HEK293T (cell line): ENCODE data around the gene UBE3D.

Source experiments
- CTCF ChIA-PET: fragments of 350-600 bp; formaldehyde crosslinking; extraction: SDS; loops from one replicate; lab custom pipeline; 2021; ENCODE audit warnings: antibody characterized with exemption, inconsistent platforms; lab: Yijun Ruan, JAX
- POLR2A ChIA-PET: fragments of 350-600 bp; formaldehyde crosslinking; extraction: SDS; loops from one replicate; lab custom pipeline; 2020; ENCODE audit warnings: antibody characterized with exemption, inconsistent platforms; lab: Yijun Ruan, JAX
- DNase-seq: peaks from one replicate; pipeline ENCODE4 v3.0.0; 2012; ENCODE audit warnings: mixed read lengths; ENCODE audit errors: extremely low spot score
- ARNT ChIP-seq: fragments of 450-650 bp; IDR thresholded peaks from 2 replicates; pipeline ENCODE4 v1.6.1; 2017; ENCODE audit warnings: mild to moderate bottlenecking
- BHLHE40 ChIP-seq: fragments of 450-650 bp; IDR thresholded peaks from 2 replicates; pipeline ENCODE4 v1.6.1; 2016; ENCODE audit warnings: mild to moderate bottlenecking, moderate library complexity, borderline replicate concordance
- CTBP1 ChIP-seq: fragments of 450-650 bp; IDR thresholded peaks from 2 replicates; pipeline ENCODE4 v1.6.1; 2016; ENCODE audit warnings: borderline replicate concordance
- ELF4 ChIP-seq: fragments of 450-650 bp; IDR thresholded peaks from 2 replicates; pipeline ENCODE4 v1.6.1; 2017; ENCODE audit warnings: antibody characterized with exemption
- FOXA1 ChIP-seq: fragments of 450-650 bp; IDR thresholded peaks from 2 replicates; pipeline ENCODE4 v1.6.1; 2016; ENCODE audit warnings: mild to moderate bottlenecking
- FOXK2 ChIP-seq: fragments of 450-650 bp; IDR thresholded peaks from 2 replicates; pipeline ENCODE4 v1.6.1; 2016; ENCODE audit warnings: mild to moderate bottlenecking
- FOXM1 ChIP-seq: fragments of 450-650 bp; IDR thresholded peaks from 2 replicates; pipeline ENCODE4 v1.6.1; 2017; ENCODE audit warnings: mild to moderate bottlenecking, borderline replicate concordance
- HDGF ChIP-seq: fragments of 450-650 bp; IDR thresholded peaks from 2 replicates; pipeline ENCODE4 v1.6.1; 2017; ENCODE audit warnings: antibody characterized with exemption, borderline replicate concordance
- L3MBTL2 ChIP-seq: fragments of 450-650 bp; conservative IDR thresholded peaks from 2 replicates; pipeline ENCODE4 v1.6.1; 2016; ENCODE audit warnings: mild to moderate bottlenecking
- LEF1 ChIP-seq: fragments of 450-650 bp; IDR thresholded peaks from 2 replicates; pipeline ENCODE4 v1.6.1; 2017; ENCODE audit warnings: mild to moderate bottlenecking, borderline replicate concordance
- NFRKB ChIP-seq: fragments of 450-650 bp; IDR thresholded peaks from 2 replicates; pipeline ENCODE4 v1.6.1; 2016; ENCODE audit warnings: mild to moderate bottlenecking, moderate library complexity
- SP1 ChIP-seq: fragments of 450-650 bp; IDR thresholded peaks from 2 replicates; pipeline ENCODE4 v1.6.1; 2017
- SUZ12 ChIP-seq: fragments of 450-650 bp; IDR thresholded peaks from 2 replicates; pipeline ENCODE4 v1.6.1; 2016; ENCODE audit warnings: mild to moderate bottlenecking
- TARDBP ChIP-seq: fragments of 450-650 bp; IDR thresholded peaks from 2 replicates; pipeline ENCODE4 v1.6.1; 2016
- ZNF384 ChIP-seq: fragments of 450-650 bp; IDR thresholded peaks from 2 replicates; pipeline ENCODE4 v1.6.1; 2016
- TF ChIP-seq, protein P1 (sequence below): fragments of 450-650 bp; IDR thresholded peaks from 2 replicates; pipeline ENCODE4 v1.6.1; 2016

The UBE3D gene

DNA sequence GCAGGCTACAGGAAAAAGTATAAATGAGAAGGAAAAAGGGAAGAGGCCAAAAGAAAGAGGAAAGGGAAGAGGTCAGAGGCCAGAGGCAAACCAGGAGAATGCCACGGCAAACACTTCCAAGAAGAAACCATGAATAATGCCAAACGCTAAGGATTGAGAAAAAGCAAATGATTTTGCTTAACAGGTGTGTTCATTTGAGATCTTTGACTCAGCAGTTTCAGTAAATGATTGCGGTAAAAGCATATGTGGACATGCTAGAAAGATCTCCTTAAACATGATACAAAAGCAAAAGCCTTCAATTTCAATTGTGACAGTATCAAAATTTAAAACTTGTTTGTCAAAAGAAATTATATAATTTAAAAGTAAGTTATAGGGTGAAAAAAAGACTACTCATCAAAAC is 70.6 kb downstream of the UBE3D start:
- CTCF ChIA-PET: no interaction called here

DNA sequence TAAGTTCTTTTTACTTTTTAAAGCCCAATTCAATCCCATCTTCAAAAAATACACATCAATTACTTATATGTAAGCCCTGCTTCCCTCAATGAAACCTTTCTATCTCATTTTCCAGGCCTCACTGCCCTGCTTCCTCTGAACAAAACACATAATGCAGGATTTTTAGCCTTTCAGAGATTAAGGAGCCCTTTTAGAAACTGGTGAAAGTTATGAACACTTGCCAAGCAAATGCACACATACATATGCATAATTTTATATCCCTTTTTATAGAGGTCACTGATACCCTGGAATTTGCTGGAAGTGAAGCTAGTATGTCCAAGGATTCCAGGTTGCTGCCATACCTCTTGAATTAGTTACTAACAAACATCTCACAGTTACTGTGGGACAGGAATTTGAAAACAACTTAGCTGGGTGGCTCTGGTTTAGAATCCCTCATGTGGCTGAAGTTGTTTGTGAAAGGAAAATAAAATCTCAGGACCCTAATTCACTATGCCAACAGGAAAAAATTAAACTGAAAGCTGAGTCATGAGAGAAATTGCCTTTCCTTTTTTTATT is 75.8 kb downstream of the UBE3D start:
- DNase-seq: no peak
- CTCF ChIA-PET: interaction anchor here (0.6 kb wide), 1 partner anchor 80 kb away, joined by 3 read pairs; no protein-coding TSS in a partner anchor
- TF ChIP-seq BHLHE40 (no peak), CTBP1 (no peak), L3MBTL2 (no peak), NFRKB (no peak), FOXA1 (no peak), HDGF (no peak), ARNT (no peak), ZNF384 (no peak), FOXK2 (no peak), SP1 (no peak), FOXM1 (no peak), SUZ12 (no peak)
- TF ChIP-seq, protein P1, sequence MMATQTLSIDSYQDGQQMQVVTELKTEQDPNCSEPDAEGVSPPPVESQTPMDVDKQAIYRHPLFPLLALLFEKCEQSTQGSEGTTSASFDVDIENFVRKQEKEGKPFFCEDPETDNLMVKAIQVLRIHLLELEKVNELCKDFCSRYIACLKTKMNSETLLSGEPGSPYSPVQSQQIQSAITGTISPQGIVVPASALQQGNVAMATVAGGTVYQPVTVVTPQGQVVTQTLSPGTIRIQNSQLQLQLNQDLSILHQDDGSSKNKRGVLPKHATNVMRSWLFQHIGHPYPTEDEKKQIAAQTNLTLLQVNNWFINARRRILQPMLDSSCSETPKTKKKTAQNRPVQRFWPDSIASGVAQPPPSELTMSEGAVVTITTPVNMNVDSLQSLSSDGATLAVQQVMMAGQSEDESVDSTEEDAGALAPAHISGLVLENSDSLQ: no peak
- POLR2A ChIA-PET: no interaction called here

More for the DNA sequence above, 70.6 kb downstream of the UBE3D start:
- POLR2A ChIA-PET: no interaction called here
- TF ChIP-seq FOXA1 (no peak), BHLHE40 (no peak), SUZ12 (no peak), HDGF (no peak), ELF4 (no peak), LEF1 (no peak), FOXK2 (no peak), TARDBP (no peak), ARNT (no peak)
- no peak for DNase-seq

DNA sequence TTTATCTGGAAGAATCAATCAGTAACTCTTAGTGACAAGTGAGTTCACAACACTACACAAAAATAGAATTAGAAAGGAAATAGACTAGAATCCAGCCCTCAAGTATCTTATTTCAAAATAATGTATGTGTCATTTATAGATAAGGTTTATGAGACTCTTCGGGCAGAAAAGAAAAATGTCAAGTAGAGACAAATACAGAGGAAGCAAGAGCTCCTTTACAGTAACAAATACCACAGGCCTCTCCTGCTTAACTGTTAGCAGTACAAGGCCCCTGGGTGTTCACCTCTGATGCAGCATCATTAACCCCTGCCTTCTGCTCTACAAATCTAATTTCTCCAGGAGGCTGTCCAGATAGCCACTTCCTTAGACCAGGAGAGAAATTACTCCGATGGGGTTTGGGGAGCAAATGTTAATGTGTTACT is 76.7 kb downstream of the UBE3D start:
- no peak for DNase-seq
- ChIA-PET CTCF (no interaction called here), POLR2A (no interaction called here)
- TF ChIP-seq LEF1 (no peak), ZNF384 (no peak), ARNT (no peak), ELF4 (no peak), SP1 (no peak), SUZ12 (no peak), FOXA1 (no peak), L3MBTL2 (no peak), BHLHE40 (no peak), TARDBP (no peak), FOXM1 (no peak), HDGF (no peak), CTBP1 (no peak), FOXK2 (no peak), NFRKB (no peak)
- TF ChIP-seq, protein P1: no peak

DNA sequence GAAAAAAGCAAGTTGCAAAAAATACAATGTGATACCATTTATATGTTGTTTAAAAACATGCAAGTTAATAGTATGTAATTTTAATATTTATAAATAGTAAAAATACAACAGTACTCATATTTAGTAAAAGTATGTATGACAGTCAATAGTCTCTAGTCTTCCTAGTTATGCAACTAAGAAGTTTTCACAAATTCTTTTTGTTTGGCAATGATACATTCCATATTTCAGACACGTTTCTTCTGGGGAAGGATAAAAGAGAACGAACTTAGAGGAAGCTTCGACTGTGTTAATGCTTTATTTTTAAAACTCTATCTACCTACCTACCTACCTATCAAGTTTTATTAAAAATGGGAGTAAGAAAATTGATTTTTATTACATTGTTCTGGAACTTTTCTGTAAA is 77.7 kb downstream of the UBE3D start:
- no peak for DNase-seq
- POLR2A ChIA-PET: no interaction called here
- TF ChIP-seq FOXK2 (no peak), FOXA1 (no peak), TARDBP (no peak)
- CTCF ChIA-PET: no interaction called here

DNA sequence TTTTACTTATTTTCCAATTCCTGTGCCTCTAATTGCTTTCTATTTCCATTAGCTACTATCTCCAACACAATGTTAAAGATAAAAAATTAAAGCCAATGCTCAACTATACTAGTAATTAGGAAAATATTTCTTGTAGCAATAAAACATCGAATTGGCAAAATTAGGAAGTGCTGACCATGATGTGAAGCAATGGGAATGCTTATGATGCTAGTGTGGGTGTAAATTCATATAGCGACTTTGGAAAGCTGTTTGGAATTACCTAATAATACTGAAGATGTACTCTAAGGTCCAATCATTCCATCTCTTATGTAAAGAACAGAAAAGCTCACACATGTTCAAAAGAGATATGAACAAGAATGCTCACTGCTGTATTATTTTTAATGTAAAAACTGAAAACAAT is 78.2 kb downstream of the UBE3D start:
- DNase-seq: no peak
- ChIA-PET POLR2A (no interaction called here), CTCF (no interaction called here)
- no peak for TF ChIP-seq TARDBP
- no peak for TF ChIP-seq CTBP1
- no peak for TF ChIP-seq FOXK2
- TF ChIP-seq ARNT: no peak
- TF ChIP-seq, protein P1: no peak
- TF ChIP-seq HDGF: no peak
- TF ChIP-seq ELF4: no peak
- TF ChIP-seq BHLHE40: no peak

DNA sequence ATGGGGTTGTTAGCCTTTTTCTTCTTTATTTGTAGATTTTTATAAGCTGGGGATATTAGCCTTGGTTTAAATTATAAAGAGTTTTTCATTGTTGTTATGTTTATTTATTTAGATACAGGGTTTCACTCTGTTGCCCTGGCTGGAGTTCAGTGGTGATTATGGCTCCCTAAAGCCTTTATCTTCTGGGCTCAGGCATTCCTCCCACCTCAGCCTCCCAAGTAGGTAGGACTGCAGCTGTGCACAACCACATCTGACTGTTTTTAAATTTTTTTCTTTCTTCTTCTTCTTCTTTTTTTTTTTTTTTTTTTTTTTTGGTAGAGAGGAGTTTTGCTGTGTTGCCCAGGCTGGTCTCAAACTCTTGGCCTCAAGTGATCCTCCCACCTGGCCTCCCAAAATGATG is 80.9 kb downstream of the UBE3D start:
- no peak for TF ChIP-seq L3MBTL2
- TF ChIP-seq ZNF384: no peak
- no peak for TF ChIP-seq SUZ12
- TF ChIP-seq FOXA1: no peak
- no peak for TF ChIP-seq FOXM1
- no peak for TF ChIP-seq BHLHE40
- no peak for TF ChIP-seq SP1
- no peak for TF ChIP-seq TARDBP
- TF ChIP-seq, protein P1: no peak
- TF ChIP-seq HDGF: no peak
- TF ChIP-seq NFRKB: no peak
- no peak for TF ChIP-seq ELF4
- no peak for TF ChIP-seq LEF1
- no peak for TF ChIP-seq ARNT
- no peak for TF ChIP-seq CTBP1
- no peak for TF ChIP-seq FOXK2
- CTCF ChIA-PET: no interaction called here
- POLR2A ChIA-PET: no interaction called here
- no peak for DNase-seq
